ENCODE results near the gene EPHA8.

EPHA8 gene

GRCh38 chr1:22636353-22636752 is 73.1 kb downstream of the EPHA8 start, which contains the start of gene C1QA:
Gene C1QA (plus strand): TSS chr1:22636628. CDS start chr1:22637617, 989 bp downstream.
- no peak within 1 kb of the TSS for H3K4me3 ChIP-seq (ENCODE audit: low read depth, low read length)
- no peak within 1 kb of the TSS for H4K91ac ChIP-seq (ENCODE audit: low read depth, low read length)
- H3K36me3 ChIP-seq (ENCODE audit: control insufficient read depth in 1 of 2, insufficient read depth in 2 of 2, low read length in 2 of 2), result no peaks in the 10 kb centered on the region
- no peak within 1 kb of the TSS for H3K27ac ChIP-seq (ENCODE audit: low read depth, low read length)
- H3K18ac ChIP-seq (ENCODE audit: low read length), result no peak within 1 kb of the TSS
- no peaks in the 10 kb centered on the region for H3K79me2 ChIP-seq (ENCODE audit: control insufficient read depth, insufficient read depth, low read length, poor library complexity)
- no peaks in the 10 kb centered on the region for H3K79me1 ChIP-seq (ENCODE audit: low read length)
- no peak within 1 kb of the TSS for H3K4ac ChIP-seq (ENCODE audit: low read depth, low read length)
- H3K23ac ChIP-seq (ENCODE audit: low read length), result no peak within 1 kb of the TSS
- no peak within 1 kb of the TSS for H3K14ac ChIP-seq (ENCODE audit: low read length)
- peak in 1 of 2 donors; percentile 28 for DNase-seq
- H2AFZ ChIP-seq (ENCODE audit: insufficient read depth, low read length, poor library complexity), result no peak within 1 kb of the TSS
- H4K12ac ChIP-seq (ENCODE audit: low read depth, low read length), result no peak within 1 kb of the TSS
- H4K8ac ChIP-seq (ENCODE audit: low read depth, low read length), result no peak within 1 kb of the TSS
- no peak within 1 kb of the TSS for H2BK5ac ChIP-seq (ENCODE audit: low read depth, low read length, poor library complexity)
- H2AK5ac ChIP-seq (ENCODE audit: low read length), result no peak within 1 kb of the TSS
- H3K4me1 ChIP-seq (ENCODE audit: control insufficient read depth in 1 of 2, insufficient read depth in 2 of 2, low read length in 2 of 2), result peaks cover 5 to 7% of the 10 kb centered on the region in 2 experiments
- H3K9ac ChIP-seq (ENCODE audit: low read length), result no peak within 1 kb of the TSS
- no peaks in the 10 kb centered on the region for H3K27me3 ChIP-seq (ENCODE audit: insufficient read depth, low read length)
- H3K9me3 ChIP-seq (ENCODE audit: insufficient read depth, low read depth, low read length), result peaks cover 9% of the 10 kb centered on the region
- no peak within 1 kb of the TSS for H2BK120ac ChIP-seq (ENCODE audit: insufficient read depth, low read length, poor library complexity)
- H2BK12ac ChIP-seq (ENCODE audit: low read length), result no peak within 1 kb of the TSS
- H3K4me2 ChIP-seq (ENCODE audit: low read length), result no peak within 1 kb of the TSS
- no CpG with 5 or more reads among the region's 5 CpGs for WGBS (ENCODE audit: extremely low coverage, insufficient coverage, insufficient read length)

GRCh38 chr1:22636927-22637326 is 73.6 kb downstream of the EPHA8 start:
- Histone ChIP-seq H2BK120ac (ENCODE audit: insufficient read depth, low read length, poor library complexity) (no peak overlapping the region), H4K8ac (ENCODE audit: low read depth, low read length) (no peak overlapping the region), H4K91ac (ENCODE audit: low read depth, low read length) (no peak overlapping the region), H3K9me3 (ENCODE audit: insufficient read depth, low read depth, low read length) (peaks cover 9% of the 10 kb centered on the region), H2AK5ac (ENCODE audit: low read length) (no peak overlapping the region), H3K14ac (ENCODE audit: low read length) (no peak overlapping the region), H3K4ac (ENCODE audit: low read depth, low read length) (no peak overlapping the region), H3K79me1 (ENCODE audit: low read length) (no peaks in the 10 kb centered on the region), H3K27me3 (ENCODE audit: insufficient read depth, low read length) (no peaks in the 10 kb centered on the region), H3K79me2 (ENCODE audit: control insufficient read depth, insufficient read depth, low read length, poor library complexity) (no peaks in the 10 kb centered on the region), H3K36me3 (ENCODE audit: control insufficient read depth in 1 of 2, insufficient read depth in 2 of 2, low read length in 2 of 2) (no peaks in the 10 kb centered on the region), H4K12ac (ENCODE audit: low read depth, low read length) (no peak overlapping the region), H3K27ac (ENCODE audit: low read depth, low read length) (no peak overlapping the region), H3K18ac (ENCODE audit: low read length) (no peak overlapping the region), H3K23ac (ENCODE audit: low read length) (no peak overlapping the region), H2AFZ (ENCODE audit: insufficient read depth, low read length, poor library complexity) (no peak overlapping the region), H3K4me3 (ENCODE audit: low read depth, low read length) (no peak overlapping the region), H3K4me2 (ENCODE audit: low read length) (no peak overlapping the region), H2BK12ac (ENCODE audit: low read length) (no peak overlapping the region), H3K4me1 (ENCODE audit: control insufficient read depth in 1 of 2, insufficient read depth in 2 of 2, low read length in 2 of 2) (peaks cover 7 to 8% of the 10 kb centered on the region in 2 experiments), H3K9ac (ENCODE audit: low read length) (no peak overlapping the region), H2BK5ac (ENCODE audit: low read depth, low read length, poor library complexity) (no peak overlapping the region)
- no CpG with 5 or more reads among the region's 6 CpGs for WGBS (ENCODE audit: extremely low coverage, insufficient coverage, insufficient read length)
- DNase-seq, result no peak

- Histone ChIP-seq H2AFZ (ENCODE audit: insufficient read depth, low read length, poor library complexity) (no peak overlapping the region), H3K9me3 (ENCODE audit: insufficient read depth, low read depth, low read length) (peaks cover 9% of the 10 kb centered on the region), H2BK12ac (ENCODE audit: low read length) (no peak overlapping the region), H3K27me3 (ENCODE audit: insufficient read depth, low read length) (no peaks in the 10 kb centered on the region), H3K36me3 (ENCODE audit: control insufficient read depth in 1 of 2, insufficient read depth in 2 of 2, low read length in 2 of 2) (no peaks in the 10 kb centered on the region), H4K12ac (ENCODE audit: low read depth, low read length) (no peak overlapping the region), H4K91ac (ENCODE audit: low read depth, low read length) (no peak overlapping the region), H4K8ac (ENCODE audit: low read depth, low read length) (no peak overlapping the region), H3K27ac (ENCODE audit: low read depth, low read length) (no peak overlapping the region), H3K4me1 (ENCODE audit: control insufficient read depth in 1 of 2, insufficient read depth in 2 of 2, low read length in 2 of 2) (peaks cover 7 to 8% of the 10 kb centered on the region in 2 experiments), H3K4me2 (ENCODE audit: low read length) (no peak overlapping the region), H3K79me1 (ENCODE audit: low read length) (no peaks in the 10 kb centered on the region), H3K23ac (ENCODE audit: low read length) (no peak overlapping the region), H3K18ac (ENCODE audit: low read length) (no peak overlapping the region), H3K4me3 (ENCODE audit: low read depth, low read length) (no peak overlapping the region), H2AK5ac (ENCODE audit: low read length) (no peak overlapping the region), H3K79me2 (ENCODE audit: control insufficient read depth, insufficient read depth, low read length, poor library complexity) (no peaks in the 10 kb centered on the region), H3K4ac (ENCODE audit: low read depth, low read length) (no peak overlapping the region), H2BK120ac (ENCODE audit: insufficient read depth, low read length, poor library complexity) (no peak overlapping the region), H3K14ac (ENCODE audit: low read length) (no peak overlapping the region), H2BK5ac (ENCODE audit: low read depth, low read length, poor library complexity) (no peak overlapping the region), H3K9ac (ENCODE audit: low read length) (no peak overlapping the region)
- no peak for DNase-seq
- WGBS (ENCODE audit: extremely low coverage, insufficient coverage, insufficient read length), result no CpG with 5 or more reads among the region's 3 CpGs
Observed at GRCh38 chr1:22637907-22638445, 74.7 kb downstream of the EPHA8 start.

GRCh38 chr1:22638476-22639234 is 75.4 kb downstream of the EPHA8 start:
- peaks cover 9% of the 10 kb centered on the region for H3K9me3 ChIP-seq (ENCODE audit: insufficient read depth, low read depth, low read length)
- no peak overlapping the region for H3K18ac ChIP-seq (ENCODE audit: low read length)
- H4K12ac ChIP-seq (ENCODE audit: low read depth, low read length), result no peak overlapping the region
- no peaks in the 10 kb centered on the region for H3K27me3 ChIP-seq (ENCODE audit: insufficient read depth, low read length)
- no peak overlapping the region for H3K4me3 ChIP-seq (ENCODE audit: low read depth, low read length)
- no peak overlapping the region for H2AK5ac ChIP-seq (ENCODE audit: low read length)
- no peak overlapping the region for H2BK12ac ChIP-seq (ENCODE audit: low read length)
- no peak overlapping the region for H2BK5ac ChIP-seq (ENCODE audit: low read depth, low read length, poor library complexity)
- H2BK120ac ChIP-seq (ENCODE audit: insufficient read depth, low read length, poor library complexity), result no peak overlapping the region
- H4K8ac ChIP-seq (ENCODE audit: low read depth, low read length), result no peak overlapping the region
- no peak overlapping the region for H3K4me2 ChIP-seq (ENCODE audit: low read length)
- no peak overlapping the region for H3K4ac ChIP-seq (ENCODE audit: low read depth, low read length)
- no peak overlapping the region for H4K91ac ChIP-seq (ENCODE audit: low read depth, low read length)
- peaks cover 7 to 8% of the 10 kb centered on the region in 2 experiments for H3K4me1 ChIP-seq (ENCODE audit: control insufficient read depth in 1 of 2, insufficient read depth in 2 of 2, low read length in 2 of 2)
- H2AFZ ChIP-seq (ENCODE audit: insufficient read depth, low read length, poor library complexity), result no peak overlapping the region
- H3K36me3 ChIP-seq (ENCODE audit: control insufficient read depth in 1 of 2, insufficient read depth in 2 of 2, low read length in 2 of 2), result no peaks in the 10 kb centered on the region
- no peaks in the 10 kb centered on the region for H3K79me1 ChIP-seq (ENCODE audit: low read length)
- H3K27ac ChIP-seq (ENCODE audit: low read depth, low read length), result no peak overlapping the region
- WGBS (ENCODE audit: extremely low coverage, insufficient coverage, insufficient read length), result no CpG with 5 or more reads among the region's 23 CpGs
- no peak for DNase-seq
- no peak overlapping the region for H3K9ac ChIP-seq (ENCODE audit: low read length)
- H3K79me2 ChIP-seq (ENCODE audit: control insufficient read depth, insufficient read depth, low read length, poor library complexity), result no peaks in the 10 kb centered on the region
- no peak overlapping the region for H3K14ac ChIP-seq (ENCODE audit: low read length)
- H3K23ac ChIP-seq (ENCODE audit: low read length), result no peak overlapping the region
